ENCODE measurements around the gene ARHGAP32.

Gene ARHGAP32

DNA sequence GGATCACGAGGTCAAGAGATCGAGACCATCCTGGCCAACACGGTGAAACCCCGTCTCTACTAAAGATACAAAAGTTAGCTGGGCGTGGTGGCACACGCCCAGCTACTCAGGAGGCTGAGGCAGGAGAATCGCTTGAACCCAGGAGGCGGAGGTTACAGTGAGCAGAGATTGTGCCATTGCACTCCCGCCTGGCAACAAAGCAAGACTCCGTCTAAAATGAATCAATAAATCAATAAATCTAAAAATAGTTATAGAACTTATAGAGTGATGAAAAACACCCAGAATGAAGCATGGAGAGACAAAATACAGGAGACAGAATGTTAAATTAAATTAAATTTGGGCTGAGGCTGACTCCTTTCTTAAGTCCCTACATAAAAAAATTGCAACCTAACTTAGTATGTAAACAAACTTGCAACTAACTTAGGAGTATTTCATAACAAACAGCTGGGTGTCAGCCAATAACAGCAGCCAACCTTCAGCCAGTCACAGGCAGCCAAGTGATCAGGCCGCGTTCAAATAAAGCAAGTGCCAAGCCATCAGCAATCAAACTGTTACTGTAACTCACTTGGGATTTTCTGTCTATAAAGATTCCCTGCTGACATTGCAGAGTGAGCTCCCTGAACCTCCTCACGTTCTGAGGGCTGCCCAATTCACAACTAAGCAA is 242.2 kb downstream of the ARHGAP32 start:
- DNase-seq = no peak

DNA sequence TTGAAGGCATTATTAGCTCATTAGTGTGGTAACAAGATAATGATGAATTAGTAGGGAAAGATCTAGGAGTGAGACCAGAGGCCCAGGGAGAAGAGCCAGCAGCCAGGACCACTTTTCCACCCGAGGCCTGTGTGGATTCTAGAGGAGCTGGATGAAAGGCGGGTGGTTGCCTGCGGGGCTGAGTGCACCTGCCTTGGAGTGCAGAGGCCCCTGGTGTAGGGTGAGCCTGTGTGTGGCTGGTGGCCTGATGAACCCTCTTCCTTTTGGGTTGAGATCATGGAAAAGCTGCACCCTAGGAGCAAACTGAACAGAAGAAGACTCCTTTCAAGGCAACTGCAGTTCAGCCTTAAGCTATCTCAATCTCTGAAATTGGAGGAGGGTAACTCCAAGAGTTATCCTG is 243.5 kb downstream of the ARHGAP32 start:
- DNase-seq = no peak

DNA sequence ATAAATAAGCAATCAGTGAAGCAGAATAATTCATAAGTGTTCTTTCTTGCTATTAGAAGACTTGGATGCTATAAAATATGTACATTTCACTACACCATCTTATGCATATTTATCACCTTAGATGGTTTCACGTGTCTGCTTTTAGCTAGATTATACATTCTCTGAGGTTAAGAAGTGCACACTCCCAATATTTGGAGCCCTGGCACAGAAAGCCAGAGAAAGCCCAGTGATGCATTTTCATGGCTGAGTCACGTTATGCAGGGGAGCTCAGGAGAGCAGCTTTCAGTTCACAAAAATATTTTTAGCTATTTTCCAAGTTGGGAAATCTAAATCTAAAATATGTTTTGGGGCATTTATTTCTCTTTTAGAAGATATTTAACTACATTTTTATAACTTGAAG is 244.4 kb downstream of the ARHGAP32 start:
- no peak for DNase-seq

DNA sequence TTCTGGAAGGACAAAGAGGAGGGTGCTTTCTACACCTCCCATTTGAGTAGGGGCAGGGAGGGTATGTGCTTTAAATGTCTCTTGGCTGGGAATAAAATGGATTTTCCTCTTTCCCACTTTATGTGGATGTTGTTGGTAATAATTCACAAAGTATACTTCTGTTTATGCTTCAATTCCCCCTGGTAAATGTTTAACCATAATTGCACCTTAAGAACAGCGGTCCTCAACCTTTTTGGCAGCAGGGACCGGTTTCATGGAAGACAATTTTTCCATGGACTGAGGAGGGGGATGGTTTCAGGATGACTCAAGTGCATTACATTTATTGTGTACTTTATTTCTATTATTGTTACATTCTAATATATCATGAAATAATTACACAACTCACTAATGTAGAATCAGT is 245.5 kb downstream of the ARHGAP32 start:
- DNase-seq = no peak

DNA sequence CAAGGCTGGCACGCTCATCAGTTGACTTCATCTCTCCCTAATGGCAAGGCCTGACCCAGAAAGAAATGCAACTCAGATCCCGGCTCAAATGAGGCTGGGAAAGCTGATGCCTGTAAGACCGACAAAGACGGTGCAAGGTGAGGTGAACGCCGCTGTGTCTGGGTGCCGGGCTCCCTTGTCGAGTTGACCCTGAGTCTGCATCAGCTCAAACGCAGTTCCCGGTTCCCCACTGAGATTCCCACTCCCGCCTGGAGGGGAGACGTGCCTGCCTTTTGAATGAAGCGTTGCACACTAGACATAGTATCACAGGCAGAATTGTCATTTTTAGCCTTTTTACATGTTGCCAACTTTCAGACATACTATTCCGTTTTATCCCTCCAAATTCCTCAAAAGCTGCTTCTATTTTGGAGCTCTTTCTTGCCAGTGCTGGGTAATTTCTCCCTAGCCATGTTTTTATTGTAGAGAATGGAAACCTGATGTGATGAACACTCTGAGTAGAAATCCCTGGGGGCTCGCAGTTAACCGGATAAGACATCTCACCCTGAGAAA is 248.6 kb downstream of the ARHGAP32 start:
- DNase-seq = no peak

DNA sequence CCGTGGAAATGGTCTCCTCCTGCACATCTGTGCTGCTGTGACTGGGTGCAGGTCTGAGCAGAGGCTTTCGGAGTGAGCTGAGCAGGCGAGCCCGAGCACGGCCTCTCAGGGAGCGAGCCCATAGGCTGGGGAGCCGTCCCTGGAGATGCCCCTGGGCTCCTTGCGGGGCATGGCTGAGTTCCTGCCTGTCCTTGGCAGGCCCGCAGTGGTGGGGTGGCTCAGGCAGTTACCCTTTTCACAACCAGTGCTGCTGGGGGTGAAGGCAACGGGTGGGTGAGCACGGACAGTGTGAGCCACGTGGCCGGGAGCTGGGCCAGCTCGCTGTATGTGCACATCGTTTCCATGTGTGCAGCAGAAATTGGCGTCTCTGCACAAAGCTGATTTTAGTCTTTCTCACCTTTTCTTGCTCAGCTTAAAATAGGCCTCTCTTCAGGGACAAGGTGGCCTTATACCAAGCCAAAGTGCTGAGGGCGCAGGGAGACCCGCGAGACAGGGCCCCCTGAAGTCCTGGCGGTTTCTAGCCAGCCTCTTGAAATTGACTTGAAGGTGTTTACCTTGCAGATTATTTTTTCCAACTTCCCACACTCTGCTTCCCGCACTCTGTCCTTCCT is 249.2 kb downstream of the ARHGAP32 start, which contains the start of gene TP53AIP1:
Gene TP53AIP1, minus strand, starts transcription at position 55 of the 611 bp plus-strand sequence. CDS start 5,053 bp downstream, outside the sequence.
- no peak for DNase-seq

DNA sequence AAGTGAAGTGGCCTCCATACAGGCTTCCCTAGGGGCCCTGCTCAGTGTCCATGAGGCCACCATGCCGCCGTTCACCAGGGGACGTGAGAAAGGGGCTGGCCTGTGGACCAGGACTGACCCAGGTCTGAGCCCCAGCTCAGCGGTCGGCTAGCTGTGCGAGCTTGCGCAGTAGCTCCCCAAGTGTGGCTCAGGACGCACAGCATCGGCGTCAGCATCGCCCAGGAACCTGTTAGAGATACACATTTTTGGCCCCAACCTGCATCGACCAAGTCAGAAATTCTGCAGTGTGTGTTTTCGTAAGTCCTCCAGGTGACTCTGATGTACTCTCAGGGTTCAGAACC is 249.9 kb downstream of the ARHGAP32 start:
- DNase-seq = no peak

DNA sequence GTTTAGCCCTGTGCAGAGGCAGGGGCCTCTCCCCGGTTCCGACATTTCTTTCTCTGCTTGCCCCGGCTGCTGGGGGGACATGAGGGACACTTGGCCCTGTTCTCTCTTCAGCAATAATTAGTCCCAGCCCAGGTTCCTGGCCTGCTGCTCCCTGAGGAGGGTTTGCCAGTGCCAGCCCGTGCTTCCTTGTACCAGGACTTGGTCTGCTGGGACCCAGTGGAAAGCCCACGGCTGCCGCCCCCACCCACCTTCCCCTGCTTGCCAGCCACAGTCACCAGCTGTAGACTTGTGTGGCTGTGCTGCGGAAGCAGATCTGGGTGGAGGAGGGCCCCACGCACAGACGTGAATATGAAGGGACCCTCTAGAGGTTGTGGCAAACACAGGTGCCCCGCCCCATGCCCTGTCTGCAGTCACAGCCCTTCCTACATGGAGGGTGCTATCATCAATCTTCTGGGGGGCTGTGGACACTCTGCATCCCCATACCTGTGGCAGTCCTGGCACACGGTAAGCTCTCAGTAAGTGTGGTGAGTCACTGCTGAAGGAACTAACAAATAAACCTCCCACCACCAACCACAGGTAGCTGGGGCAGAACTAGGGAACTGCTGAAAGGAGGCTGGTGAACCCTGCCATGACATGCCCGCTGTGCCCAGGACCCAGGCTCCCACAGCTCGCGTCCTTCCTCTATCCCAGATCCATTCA is 250.4 kb downstream of the ARHGAP32 start:
- DNase-seq = no peak

DNA sequence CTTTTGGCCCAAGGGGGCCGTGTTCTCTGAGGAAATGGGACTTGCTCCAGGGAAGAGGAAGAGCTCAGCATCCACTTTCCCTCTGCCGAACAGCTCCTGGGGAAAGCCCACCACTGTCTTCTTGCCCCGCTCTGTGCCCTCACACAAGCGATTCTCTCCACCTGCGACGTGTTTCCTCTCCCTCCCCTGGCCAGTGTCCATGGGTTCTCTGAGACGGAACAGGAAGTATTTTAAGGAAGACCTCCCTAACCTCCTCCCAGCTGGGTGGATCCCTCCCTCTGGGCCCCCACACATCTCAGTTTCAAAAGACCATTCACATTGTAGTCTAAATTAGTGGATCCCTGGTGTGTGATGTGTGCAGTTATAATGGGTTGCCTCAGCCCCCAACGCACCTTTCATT is 251.0 kb downstream of the ARHGAP32 start:
- no peak for DNase-seq

DNA sequence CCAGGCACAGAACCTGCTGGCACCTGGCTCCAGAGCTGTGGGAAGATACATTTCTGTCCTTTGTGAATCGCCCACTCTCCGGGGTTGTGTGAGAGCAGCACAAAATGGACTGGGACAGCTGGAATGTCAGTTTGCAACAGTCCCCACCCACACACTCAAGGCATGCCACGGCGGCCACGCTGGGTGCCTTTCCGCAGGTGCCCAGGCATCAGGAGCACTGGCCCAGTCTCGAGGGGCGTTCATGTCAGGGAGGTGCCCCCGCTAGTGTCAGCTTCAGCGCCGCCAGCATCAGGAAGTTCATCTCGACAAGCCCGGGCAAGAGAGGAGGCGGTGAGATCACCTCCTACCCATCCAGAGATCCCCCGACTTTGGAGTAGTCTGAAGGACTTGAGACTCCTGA is 251.5 kb downstream of the ARHGAP32 start:
- DNase-seq = no peak

DNA sequence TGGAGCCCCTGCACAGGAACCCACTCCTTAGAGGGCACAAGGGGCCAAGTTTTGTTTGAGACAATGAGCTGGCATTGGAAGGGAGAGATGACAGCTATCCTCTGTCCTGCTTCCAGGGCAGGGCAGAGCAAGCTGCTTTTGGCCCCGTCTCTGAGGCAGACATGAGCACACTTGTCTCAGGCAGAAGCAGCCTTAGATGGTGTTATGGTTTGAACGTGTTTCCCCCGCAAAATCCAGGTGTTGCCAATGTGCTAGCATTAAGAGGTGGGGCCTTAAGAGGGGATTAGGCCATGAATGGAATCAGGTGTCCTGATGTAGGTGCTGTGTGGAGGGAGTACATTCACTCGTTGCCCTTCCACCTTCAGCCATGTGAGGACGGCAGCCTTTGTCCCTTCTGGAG is 252.0 kb downstream of the ARHGAP32 start:
- DNase-seq = no peak

DNA sequence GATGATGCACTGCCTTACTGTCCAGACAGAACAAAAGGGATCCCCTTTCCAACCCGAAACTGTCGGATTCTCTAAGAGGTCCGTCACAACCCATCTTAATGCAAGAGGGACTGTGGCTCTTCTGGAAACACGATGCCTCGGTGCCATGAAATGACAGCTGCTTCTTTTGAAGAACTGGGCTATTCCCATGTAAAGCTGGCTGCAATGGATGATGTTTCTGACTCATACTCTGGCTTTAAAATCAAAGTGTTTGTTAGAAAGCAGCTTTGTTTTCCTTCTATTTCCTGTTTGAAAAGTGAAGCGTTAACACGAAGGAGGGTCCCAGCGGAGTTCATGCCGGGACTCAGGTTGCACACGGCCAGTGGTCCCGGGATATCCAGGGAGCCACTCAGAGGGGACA is 252.5 kb downstream of the ARHGAP32 start:
- DNase-seq = no peak

DNA sequence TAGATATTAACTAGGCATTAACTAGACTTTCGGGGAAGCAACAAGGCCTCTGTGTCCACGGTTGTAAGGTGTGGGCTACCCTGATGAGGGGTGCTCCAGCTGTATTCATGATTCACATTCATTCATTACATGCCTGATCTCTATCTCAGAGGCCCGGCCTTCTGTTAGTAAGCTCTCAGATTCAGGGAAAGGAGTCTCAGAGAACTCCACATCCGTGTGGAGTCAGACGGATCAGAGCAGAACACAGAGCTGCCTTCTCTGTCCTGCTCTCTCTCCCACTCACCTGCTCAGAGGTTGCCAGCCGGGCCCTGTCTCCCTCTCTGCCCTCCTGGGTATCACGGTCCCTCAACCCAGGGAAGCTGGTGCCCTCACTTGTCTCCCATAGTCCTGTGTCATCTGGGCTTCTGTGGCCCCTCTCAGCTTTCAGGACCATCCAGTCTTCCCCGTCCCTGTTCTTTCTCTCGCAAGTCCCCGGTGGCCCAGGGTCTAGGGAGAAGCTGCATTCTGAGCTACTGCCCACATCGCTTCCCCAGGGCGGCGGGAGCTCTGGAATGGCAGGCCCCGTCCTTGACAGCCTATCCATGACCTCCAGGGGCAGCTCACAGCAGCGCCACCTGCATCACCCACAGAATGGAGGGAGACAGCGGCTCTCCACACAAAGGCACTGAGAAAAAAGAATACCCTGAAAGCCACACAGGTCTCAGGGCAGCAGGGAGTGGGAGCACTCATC is 253.8 kb downstream of the ARHGAP32 start:
- DNase-seq = no peak

DNA sequence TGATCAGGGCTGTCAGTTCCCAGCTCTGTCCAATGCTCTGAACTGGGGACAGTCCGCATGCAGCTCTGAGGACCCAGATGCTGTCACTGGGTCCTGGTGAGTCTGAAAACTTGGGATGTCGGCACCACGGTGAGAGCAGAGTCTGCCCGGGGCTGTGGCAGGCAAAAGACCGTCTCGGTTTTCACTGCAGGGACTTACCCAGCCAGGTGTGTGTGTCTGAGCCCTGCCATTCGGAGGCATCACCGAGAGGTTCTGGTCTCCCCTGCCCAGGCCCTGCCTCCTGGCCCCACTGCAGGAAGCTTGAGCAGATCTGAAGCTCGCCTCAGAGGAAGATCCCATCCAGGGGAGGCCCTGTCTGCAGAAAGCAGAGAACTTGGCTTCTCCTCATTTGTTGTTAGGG is 254.6 kb downstream of the ARHGAP32 start:
- DNase-seq = no peak

DNA sequence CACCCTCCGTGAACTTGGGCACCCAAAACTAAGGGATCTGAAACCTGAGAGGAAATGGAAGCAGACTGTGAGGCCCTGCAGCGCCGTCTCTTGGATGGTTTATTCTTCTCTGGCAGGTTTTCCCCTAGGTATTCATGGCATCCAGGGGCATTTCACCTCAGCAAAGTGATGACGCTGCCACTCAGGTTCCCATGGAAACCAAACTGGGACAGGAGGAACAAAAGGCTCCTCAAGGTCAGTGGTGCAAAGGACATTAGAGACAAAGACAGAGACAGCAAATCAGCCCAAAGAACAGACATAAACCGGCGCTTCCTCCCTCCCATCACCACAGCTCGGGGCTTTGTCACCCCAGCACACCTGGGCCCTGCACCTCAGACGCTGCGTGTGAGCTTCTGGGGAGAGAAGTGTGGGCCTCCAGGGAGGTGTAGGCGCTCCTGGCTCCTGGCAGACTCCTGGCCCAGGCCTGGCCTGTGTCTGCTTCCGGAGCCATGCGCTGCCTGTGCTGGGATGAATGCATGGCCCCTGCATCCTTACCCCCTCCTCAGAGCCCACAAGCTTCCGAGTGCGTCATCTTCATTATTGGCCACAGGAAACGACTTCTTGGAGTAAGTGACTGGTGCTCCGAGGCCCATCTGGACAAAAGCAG is 255.4 kb downstream of the ARHGAP32 start:
- DNase-seq = no peak

DNA sequence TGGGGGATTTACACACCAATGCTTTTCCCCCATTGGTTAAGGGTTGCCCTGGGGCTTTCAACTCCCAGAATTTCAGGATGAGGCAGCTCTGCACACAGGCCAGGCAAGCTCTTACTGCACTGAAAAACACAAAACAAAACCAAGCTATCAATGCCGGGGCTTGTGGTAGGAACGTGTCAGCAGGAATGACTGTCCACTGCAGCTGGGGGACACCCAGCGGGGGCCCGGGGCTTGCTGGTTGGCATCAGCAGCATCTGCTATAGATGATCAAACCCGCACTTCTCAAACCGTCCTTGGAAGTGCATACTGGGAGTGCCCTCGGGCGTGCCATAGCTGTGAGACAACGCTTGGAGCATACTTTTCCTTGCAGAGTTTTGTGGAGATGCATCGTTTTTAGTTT is 257.2 kb downstream of the ARHGAP32 start:
- DNase-seq = no peak

DNA sequence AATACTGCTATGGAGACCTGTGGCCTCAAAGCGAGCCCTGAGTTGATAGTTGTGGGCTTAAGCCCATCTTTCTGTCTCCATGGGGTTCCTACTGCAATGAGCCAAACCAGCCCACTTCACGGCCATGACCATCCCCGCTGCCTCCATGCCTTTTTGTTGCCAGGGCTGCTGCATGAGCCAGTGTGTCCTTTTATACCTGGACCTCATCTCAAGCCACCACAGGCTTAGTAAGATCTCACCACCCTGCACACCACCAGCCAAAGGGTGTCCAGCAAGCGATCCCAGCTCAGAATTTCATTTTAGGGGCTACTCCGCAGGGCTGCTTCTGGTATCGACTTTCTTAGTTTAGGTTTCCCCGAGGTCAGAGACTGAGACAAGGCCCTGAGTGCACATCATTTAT is 257.8 kb downstream of the ARHGAP32 start:
- DNase-seq = no peak

DNA sequence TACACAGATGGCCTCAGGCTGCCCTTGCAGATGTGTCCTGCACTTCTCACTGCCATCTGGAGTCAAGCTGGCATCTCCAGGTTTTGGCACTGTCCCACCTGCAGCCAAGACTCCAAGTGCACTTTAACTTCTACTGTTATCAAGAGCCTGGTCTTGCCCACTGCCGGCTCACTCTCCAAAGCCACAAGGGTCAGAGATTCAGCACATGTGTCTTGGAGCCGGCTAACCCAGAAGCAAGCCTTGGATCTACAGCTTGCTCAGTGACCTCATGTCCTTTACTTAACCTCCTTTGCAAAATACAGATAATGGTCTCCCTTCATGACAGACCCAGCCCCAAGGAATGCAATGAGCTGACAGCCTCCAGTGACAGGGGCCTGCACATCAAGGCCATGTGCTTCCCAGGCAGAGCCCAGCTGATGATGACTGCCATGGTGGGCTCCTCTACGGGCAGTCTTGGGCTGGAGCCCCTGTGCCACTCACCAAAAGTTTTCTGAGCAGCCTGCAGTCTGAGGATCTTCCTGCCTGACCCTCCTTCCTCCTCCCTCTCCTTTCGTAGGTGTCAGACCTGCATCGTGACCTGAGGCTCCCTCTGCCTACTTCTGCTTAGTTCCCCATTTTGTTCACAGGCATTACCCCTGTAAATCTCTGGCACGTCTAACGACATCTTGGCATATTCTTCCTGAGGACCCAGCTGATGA is 258.5 kb downstream of the ARHGAP32 start:
- no peak for DNase-seq

DNA sequence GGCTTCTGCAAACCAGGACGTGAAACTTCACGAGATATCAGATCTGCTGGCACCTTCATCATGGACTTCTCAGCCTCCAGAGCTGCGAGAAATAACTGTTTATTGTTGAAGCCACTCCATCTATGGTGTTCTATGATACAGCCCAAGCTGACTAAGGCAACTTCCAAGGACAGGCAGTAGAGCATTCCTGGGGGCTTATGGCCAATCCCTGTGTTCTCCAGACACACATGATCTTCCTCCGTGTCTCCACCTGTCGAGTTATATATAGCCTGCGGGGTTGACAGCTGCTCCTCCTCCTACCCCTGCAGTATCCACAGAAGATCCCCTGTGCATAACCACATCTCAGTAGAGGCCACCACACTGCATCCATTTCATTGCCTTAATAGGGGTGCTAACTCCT is 260.5 kb downstream of the ARHGAP32 start:
- no peak for DNase-seq

DNA sequence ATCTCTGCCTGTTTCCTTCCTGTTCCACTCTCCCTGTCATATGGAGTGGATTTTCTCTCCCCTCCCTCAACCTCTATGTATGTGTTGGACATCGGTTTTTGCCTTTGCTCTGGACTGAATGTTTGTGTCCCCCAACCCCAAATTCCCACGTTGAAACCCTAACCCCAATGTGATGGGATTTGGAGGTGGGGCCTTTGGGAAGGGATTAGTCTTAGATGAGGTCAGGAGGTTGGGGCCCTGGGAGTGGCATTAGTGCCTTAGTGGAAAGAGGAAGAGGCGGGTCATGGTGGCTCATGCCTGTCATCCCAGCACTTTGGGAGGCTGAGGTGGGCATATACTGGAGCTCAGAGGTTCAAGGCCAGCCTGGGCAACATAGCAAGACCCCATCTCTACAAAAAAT is 261.1 kb downstream of the ARHGAP32 start:
- DNase-seq = no peak

DNA sequence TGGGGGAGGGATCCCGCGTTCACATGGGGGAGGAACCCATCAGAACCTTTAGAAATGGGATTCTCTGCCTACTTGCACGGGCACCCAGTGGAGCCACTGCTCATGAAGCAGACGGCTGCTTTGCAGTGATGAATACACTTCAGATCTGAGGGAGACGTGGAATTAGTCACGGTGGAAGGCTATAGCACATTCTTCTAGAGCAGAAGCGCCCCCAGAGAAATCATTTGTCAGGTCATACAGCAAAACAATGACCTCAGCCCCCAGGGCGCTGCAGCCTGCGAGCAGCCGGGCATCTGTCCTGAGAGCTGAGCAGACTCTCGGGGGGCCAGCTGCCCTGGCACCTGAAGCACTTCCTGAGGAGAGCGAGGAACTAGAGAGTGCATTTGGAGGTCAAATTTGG is 262.1 kb downstream of the ARHGAP32 start:
- no peak for DNase-seq

DNA sequence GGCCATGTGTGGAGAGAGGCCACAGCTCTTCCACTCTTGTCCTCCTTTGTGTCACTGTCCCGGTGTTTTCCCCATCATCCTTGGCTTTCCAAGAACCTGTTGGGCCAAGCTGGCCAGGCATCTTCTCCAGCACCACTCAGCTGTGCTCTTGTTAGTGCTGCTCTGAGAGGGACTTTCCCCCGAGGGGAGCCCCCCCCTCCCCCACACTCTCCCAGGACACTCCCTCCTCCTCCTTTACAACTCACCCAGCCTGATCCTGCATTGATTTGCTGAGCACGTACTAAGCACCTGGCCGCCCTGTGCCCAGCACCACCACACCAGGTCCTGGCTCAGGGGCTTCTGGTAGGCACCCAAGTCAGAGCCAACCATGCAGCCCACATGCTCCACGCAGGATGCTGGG is 262.7 kb downstream of the ARHGAP32 start:
- DNase-seq = no peak
